Body of pancreas (tissue), 4 donors: ENCODE measurements around the gene SLC38A5. TPM values are rescaled to one million over a fixed set of nuclear protein-coding genes. Genes with fewer than 3 reads are reported as not detected.

Experiments
- ATAC-seq: fragments of 150-250 bp; one replicate; pipeline ENCODE4 v1.9.1; 2016
- DNase-seq, 4 donors: peaks; one replicate each; pipeline ENCODE4 v3.0.0-alpha.2; 2019
- H3K27ac ChIP-seq, 4 donors: fragments of 200-600 bp; sonication (generic); 1 replicate in 3 of 4; 2 replicates in 1 of 4; pipeline versions ENCODE4 v1.5.1 to v1.6.1; 2016 to 2019; ENCODE audit warnings: mild to moderate bottlenecking in 1 of 4, mixed read lengths in 1 of 4, moderate library complexity in 1 of 4
- H3K27me3 ChIP-seq, 2 donors: fragments of 200-600 bp; sonication (generic); one replicate each; pipeline ENCODE4 v1.6.0; 2016; ENCODE audit warnings: mild to moderate bottlenecking in 1 of 2
- H3K36me3 ChIP-seq, 2 donors: fragments of 200-600 bp; sonication (generic); replicated peaks in 1 of 2; 2 replicates each; pipeline ENCODE4 v1.5.1; 2016; ENCODE audit warnings: low read depth in 2 of 2; ENCODE audit not compliant: insufficient read depth in 1 of 2
- H3K4me1 ChIP-seq: fragments of 200-600 bp; sonication (generic); one replicate; pipeline ENCODE4 v1.6.0; 2016
- H3K4me3 ChIP-seq, 2 donors: fragments of 200-600 bp; sonication (generic); 1 replicate in 1 of 2; 2 replicates in 1 of 2; pipeline ENCODE4 v1.5.1; 2016 to 2019
- H3K9me3 ChIP-seq, 3 donors: fragments of 200-600 bp; sonication (generic); 1 replicate in 2 of 3; 2 replicates in 1 of 3; pipeline ENCODE4 v1.5.1; 2016
- POLR2A ChIP-seq, 3 donors: fragments of 450-650 bp; IDR thresholded peaks; one replicate each; pipeline ENCODE4 v1.6.1; 2016; ENCODE audit warnings: antibody characterized with exemption in 3 of 3, mild to moderate bottlenecking in 2 of 3
- WGBS, 2 donors: methylation state at CpG; one replicate each; pipeline ENCODE4 v1.1.5; 2017; 5-methylcytosine and 5-hydroxymethylcytosine counted together
- intact Hi-C: fragments of 100-400 bp; cut with DNase I; formaldehyde crosslinking; loops from one replicate; pipeline ENCODE4 v1.15.1; 2023
- total RNA-seq, 2 donors: library from RNA; depleted of rRNA; stranded (reverse); fragments of >200 nt; gene quantifications; one replicate each; pipeline ENCODE4 v1.1.0, GENCODE V29; 2016
- TF ChIP-seq, protein P1 (sequence below), 7 experiments: fragments of 450-650 bp in 4 of 7; fragments of 200-600 bp in 3 of 7; sonication (generic) in 3 of 7; IDR thresholded peaks; one replicate each; pipeline ENCODE4 v1.5.1; 2016 to 2019; ENCODE audit warnings: antibody characterized with exemption in 7 of 7

SLC38A5 gene
- total RNA-seq, 2 donors from 2014 or later: 83.8 to 166 TPM

DNA sequence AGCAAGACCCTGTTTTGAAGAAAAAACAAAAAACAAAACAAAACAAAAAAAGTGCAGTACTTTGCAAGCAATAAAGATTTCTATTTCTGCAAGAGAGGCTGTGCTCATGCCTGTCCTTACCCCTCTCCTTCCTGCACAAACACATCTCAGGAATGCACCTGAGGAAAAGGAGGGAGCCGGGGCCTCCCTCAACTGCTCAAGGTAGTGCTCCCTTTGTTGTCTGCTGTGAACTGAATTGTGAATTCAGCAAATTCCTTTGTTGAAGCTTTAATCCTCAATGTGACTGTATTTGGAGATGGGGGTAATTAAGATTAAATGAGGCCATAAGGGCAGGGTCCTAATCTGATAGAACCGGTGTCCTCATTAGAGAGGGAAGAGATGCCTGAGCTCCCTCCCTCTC, 19.8 kb upstream of the SLC38A5 start:
- WGBS, 2 donors: 33 to 59% methylated on average over 2 of the region's 2 CpGs
- H3K27me3 ChIP-seq: no peaks in the 10 kb centered on the region
- H3K27ac ChIP-seq: no peak overlapping the region
- intact Hi-C loops: no loop called here
- no peak overlapping the region for H3K4me3 ChIP-seq
- DNase-seq (no peak), ATAC-seq (no peak)
- no peaks in the 10 kb centered on the region for H3K9me3 ChIP-seq
- no peaks in the 10 kb centered on the region for H3K36me3 ChIP-seq
- H3K4me1 ChIP-seq: peaks cover 3% of the 10 kb centered on the region
- TF ChIP-seq, protein P1, sequence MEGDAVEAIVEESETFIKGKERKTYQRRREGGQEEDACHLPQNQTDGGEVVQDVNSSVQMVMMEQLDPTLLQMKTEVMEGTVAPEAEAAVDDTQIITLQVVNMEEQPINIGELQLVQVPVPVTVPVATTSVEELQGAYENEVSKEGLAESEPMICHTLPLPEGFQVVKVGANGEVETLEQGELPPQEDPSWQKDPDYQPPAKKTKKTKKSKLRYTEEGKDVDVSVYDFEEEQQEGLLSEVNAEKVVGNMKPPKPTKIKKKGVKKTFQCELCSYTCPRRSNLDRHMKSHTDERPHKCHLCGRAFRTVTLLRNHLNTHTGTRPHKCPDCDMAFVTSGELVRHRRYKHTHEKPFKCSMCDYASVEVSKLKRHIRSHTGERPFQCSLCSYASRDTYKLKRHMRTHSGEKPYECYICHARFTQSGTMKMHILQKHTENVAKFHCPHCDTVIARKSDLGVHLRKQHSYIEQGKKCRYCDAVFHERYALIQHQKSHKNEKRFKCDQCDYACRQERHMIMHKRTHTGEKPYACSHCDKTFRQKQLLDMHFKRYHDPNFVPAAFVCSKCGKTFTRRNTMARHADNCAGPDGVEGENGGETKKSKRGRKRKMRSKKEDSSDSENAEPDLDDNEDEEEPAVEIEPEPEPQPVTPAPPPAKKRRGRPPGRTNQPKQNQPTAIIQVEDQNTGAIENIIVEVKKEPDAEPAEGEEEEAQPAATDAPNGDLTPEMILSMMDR (IDR thresholded peaks at IDR 0.05): no peak
- no peak for TF ChIP-seq POLR2A (IDR thresholded peaks at IDR 0.05)

GRCh38 chrX:48489296-48489695, 19.2 kb upstream of the SLC38A5 start:
- Histone ChIP-seq H3K9me3 (no peaks in the 10 kb centered on the region), H3K27ac (no peak overlapping the region), H3K4me3 (no peak overlapping the region), H3K27me3 (no peaks in the 10 kb centered on the region), H3K36me3 (no peaks in the 10 kb centered on the region), H3K4me1 (peaks cover 3% of the 10 kb centered on the region)
- no peak for DNase-seq
- no peak for ATAC-seq
- WGBS, 2 donors: 86 to 90% methylated on average over 9 of the region's 9 CpGs
- intact Hi-C loops: no loop called here
- TF ChIP-seq, protein P1 (IDR thresholded peaks at IDR 0.05): no peak
- TF ChIP-seq POLR2A (IDR thresholded peaks at IDR 0.05): no peak

DNA sequence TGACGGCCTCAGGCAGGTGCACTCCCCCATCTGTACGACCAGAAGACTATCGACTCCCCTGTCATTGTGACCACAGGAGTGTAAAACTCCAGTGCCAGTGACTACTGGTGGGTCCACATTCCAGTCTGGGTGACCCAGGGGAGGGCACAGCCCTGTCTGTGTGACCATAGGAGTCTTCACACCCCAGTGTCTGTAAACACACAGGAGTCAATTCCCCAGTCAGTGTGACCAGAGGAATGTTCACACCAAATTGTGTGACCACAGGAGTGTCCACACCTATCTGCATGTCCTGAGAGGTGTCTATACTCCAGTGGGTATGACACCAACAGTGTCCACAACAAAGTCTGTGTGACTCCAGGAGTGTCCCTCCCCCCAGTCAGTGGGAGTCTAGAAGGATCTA, 18.0 kb upstream of the SLC38A5 start:
- TF ChIP-seq POLR2A (IDR thresholded peaks at IDR 0.05): no peak
- TF ChIP-seq, protein P1 (IDR thresholded peaks at IDR 0.05): no peak
- H3K9me3 ChIP-seq: no peaks in the 10 kb centered on the region
- no peak for DNase-seq
- H3K4me1 ChIP-seq: no peaks in the 10 kb centered on the region
- no peaks in the 10 kb centered on the region for H3K36me3 ChIP-seq
- ATAC-seq: no peak
- 81 to 82% methylated on average over 3 of the region's 3 CpGs for WGBS, 2 donors
- H3K27me3 ChIP-seq: no peaks in the 10 kb centered on the region
- intact Hi-C loops: no loop called here
- no peak overlapping the region for H3K4me3 ChIP-seq
- no peak overlapping the region for H3K27ac ChIP-seq

GRCh38 chrX:48487362-48487798, 17.3 kb upstream of the SLC38A5 start:
- Histone ChIP-seq H3K36me3 (no peaks in the 10 kb centered on the region), H3K4me3 (no peak overlapping the region), H3K4me1 (no peaks in the 10 kb centered on the region), H3K27ac (no peak overlapping the region), H3K9me3 (no peaks in the 10 kb centered on the region), H3K27me3 (no peaks in the 10 kb centered on the region)
- TF ChIP-seq, protein P1 (IDR thresholded peaks at IDR 0.05): no peak
- no peak for TF ChIP-seq POLR2A (IDR thresholded peaks at IDR 0.05)
- DNase-seq (no peak), ATAC-seq (no peak)
- WGBS, 2 donors: 87% methylated on average over 10 of the region's 10 CpGs; no CpG with 5 or more reads in 1 of the 2 donors
- intact Hi-C loops: no loop called here

DNA sequence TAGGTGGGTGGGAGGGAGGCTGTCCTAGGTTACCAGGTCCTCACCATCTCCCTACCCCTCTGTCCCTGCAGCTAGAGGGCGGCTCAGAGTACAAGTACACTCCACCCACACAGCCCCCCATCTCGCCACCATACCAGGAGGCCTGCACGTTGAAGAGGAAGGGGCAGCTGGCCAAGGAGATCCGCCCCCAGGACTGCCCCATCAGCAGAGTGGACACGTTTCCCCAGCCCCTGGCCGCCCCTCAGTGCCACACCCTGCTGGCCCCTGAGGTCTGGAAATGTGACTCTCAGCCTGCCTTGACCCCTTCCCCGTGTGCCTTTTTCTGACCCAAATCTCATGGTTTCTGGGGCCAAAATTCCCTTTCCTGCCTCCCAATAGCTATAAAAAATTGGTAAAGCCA, 12.5 kb upstream of the SLC38A5 start:
- Histone ChIP-seq H3K27me3 (no peaks in the 10 kb centered on the region), H3K27ac (no peak overlapping the region), H3K36me3 (no peaks in the 10 kb centered on the region), H3K4me1 (no peaks in the 10 kb centered on the region), H3K4me3 (no peak overlapping the region), H3K9me3 (no peaks in the 10 kb centered on the region)
- 87 to 90% methylated on average over 2 to 5 of the region's 7 CpGs for WGBS, 2 donors
- no peak for DNase-seq
- no peak for ATAC-seq
- intact Hi-C loops: no loop called here
- TF ChIP-seq, protein P1 (IDR thresholded peaks at IDR 0.05): no peak
- no peak for TF ChIP-seq POLR2A (IDR thresholded peaks at IDR 0.05)
